A172 (cell line): ENCODE measurements around the gene KRT78. TPM values are rescaled to one million over a fixed set of nuclear protein-coding genes. Genes with fewer than 3 reads are reported as not detected.
A peak's percentile ranks its signal among the peaks of the same experiment; 100 is the strongest.

Experiments used
- DNase-seq: peaks from one replicate; pipeline ENCODE4 v3.0.0-alpha.2; 2015; ENCODE audit warnings: low spot score
- total RNA-seq: library from RNA; depleted of rRNA; stranded (reverse); fragments of >200 nt; shearing (Covaris generic); gene quantifications from 2 replicates; pipeline ENCODE4 v1.2.3, GENCODE V29; 2014

The KRT78 gene
- total RNA-seq, 1 experiment from 2014 or later: not detected

DNA sequence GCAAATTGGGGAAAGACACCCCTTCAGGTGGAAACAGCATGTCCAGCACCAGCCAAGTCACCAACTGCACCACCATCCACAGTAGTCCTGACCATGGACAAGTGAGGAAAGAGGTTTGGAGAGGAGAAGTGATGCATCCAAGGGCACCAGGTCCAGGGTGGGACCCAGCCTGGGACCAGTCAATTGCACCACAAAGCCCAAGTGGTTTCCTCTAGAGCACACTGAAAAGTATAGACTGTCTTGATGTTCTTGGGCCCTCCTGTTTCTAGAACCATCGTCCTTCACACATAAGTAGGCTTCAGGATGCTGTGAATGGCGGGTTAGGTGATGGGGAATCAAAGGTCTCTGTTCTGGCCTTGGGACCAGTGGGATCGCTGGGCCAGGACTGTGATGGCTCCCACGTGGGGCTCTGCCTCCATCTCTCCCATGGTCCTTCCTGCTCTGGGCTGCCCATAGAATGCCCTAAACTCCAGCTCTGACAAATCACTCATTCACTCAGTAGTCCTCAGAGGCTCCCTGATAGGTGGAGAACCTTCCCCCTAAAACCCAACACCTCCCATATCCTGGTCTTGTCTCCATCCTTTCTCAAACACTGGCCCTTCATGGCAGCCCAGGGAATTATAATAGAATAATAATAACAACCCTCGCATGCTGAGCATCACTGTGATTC lies 23.9 kb downstream of the KRT78 start:
- DNase-seq: no peak

DNA sequence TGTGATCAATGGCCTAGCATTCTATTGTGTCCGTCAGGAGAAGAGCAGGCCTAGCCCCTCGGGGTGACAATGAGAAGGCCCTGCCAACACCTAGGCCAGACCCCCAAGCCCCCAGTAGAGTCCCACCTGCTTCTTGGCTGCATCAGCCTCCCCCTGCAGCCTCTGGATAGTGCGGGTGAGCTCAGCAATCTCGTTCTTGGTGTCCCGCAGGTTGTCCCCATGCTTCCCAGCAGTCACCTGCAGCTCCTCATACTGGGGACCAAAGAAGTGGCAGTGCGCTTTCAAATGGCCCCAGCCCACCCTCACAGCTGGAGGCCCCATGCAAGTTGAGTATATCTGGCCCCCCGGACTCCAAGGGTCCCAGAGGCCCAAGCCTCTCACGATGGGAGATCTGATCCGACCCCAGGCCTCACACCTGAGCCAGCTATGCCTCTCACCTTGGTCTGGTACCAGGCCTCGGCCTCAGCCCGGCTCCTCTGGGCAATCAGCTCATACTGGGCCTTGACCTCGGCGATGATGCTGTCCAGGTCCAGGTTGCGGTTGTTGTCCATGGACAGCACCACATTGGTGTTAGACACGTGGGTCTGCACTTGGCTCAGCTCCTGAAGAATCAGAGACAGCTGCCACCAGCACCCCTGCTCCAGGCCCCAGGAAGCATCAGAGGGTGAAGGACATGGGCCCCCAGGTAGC lies 24.9 kb downstream of the KRT78 start:
- DNase-seq: no peak

DNA sequence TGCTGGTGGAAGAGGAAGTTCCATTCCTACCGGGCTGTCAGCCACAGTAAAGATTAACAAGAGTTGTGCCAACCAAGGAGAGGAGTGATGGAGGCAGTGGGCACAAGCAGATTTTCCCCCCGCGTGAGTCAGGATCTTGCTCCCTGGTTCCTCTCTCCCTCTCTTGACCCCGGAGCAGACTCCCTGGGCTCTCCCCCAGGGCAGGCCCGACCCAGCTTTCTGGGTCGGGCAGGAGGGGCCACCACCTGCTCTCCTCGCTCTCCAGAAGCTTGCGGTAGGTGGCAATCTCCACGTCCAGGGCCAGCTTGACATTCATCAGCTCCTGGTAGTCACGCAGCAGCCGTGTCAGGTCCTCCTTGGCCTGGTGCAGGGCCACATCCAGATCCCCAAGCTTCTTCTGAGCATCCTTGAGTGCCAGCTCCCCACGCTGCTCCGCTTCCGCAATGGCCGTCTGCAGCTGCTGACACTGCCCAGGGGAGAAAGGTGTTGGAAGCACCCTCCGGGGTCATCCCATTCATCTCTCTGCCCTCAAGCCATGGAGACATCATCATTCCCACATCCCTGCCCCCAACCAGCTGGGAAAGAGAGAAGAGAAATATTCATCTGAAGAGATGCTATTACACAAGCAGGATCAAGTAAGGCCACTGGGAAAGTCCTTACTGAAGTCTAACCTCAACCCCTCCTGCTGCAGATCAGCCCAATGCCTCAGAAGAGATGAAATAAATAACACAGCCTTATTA lies 25.9 kb downstream of the KRT78 start:
- DNase-seq: no peak

DNA sequence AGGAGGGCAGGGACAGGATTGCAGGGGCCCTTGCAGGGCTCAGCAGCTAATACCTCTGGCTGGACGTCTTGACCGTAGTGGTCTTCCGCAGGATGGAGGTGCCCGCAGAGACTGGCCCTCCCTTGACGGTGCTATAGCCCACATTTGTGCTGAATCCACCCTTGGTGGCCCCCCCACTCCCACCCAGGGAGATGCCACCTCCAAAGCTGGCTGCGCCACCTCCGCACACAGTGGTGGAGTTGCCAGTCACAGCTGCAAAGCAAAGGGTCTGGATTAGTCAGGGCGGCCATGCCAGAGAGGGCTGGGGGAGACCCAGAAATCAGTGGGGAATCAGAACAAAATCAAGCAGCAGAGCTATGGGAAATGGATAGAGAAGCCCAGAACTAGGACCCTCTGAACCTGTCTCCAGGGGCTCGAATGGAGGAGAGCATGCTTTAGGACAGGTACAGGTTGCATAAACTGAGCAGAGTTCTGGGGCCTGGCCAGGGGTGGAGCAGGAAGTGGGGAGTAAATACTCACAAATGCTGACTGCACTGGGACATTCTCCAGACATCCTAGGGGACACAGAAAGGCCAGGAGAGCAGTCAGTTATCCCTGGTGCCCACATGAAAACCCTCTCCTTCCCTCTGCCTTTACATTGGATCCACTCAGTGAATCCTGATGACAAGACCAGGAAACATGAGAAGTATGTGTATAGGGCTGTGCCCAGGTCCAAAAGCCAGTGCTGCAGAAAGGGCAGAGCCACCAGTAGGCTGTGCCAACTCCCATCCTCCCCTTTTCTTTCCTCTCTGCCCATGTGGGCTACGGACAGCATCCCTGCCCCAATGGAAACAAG lies 26.8 kb downstream of the KRT78 start:
- peak; percentile 34 for DNase-seq

DNA sequence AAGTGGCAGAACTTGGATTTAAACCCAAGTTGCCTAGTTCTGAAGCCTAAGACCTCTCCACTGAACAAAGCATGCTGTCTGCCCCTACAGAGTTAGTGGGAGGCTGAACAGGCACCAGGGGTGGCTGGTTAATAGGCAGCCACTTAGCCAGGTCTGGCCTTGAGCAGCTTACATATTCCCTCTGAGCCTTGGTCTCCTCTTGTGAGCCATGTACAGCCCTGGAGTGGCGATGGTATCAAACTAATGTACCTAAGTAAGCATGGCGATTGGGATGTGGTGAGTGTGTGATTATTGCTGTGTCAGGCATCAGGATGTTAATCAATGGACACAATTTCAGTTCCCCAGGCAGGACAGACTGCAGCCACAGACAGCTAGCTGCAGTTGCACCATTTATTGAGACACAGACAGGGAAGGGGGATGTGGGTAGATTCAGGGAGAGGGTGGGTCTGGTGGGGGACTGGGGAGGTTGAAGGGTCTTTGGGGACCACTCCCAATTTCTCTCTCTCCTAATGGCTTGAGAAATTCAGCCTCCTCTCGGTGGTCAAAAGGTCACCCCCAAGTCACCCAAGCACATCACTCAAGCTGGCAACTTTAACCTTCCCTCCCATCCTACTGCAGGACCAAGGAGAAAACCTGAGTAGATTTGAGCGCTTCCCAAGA lies 27.6 kb downstream of the KRT78 start:
- no peak for DNase-seq

DNA sequence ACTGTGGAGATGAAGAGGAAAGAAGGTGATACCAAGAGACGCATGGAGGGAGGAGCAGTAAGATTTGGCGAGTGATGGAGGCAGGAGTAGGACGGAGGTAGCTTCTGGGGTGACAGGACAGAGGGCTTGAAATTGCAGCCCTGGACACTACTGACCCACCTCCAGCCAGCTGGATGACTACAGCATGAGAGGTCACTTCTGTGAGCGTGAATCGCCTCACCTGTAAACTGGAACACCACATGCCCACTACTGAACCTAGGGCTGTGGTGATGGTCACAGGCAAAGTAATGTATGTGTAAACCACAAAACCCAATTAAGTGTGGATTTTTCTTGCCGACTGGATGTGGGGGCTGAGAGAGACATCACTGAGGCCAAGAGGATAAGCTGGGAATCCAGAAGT lies 28.3 kb downstream of the KRT78 start:
- DNase-seq: no peak

DNA sequence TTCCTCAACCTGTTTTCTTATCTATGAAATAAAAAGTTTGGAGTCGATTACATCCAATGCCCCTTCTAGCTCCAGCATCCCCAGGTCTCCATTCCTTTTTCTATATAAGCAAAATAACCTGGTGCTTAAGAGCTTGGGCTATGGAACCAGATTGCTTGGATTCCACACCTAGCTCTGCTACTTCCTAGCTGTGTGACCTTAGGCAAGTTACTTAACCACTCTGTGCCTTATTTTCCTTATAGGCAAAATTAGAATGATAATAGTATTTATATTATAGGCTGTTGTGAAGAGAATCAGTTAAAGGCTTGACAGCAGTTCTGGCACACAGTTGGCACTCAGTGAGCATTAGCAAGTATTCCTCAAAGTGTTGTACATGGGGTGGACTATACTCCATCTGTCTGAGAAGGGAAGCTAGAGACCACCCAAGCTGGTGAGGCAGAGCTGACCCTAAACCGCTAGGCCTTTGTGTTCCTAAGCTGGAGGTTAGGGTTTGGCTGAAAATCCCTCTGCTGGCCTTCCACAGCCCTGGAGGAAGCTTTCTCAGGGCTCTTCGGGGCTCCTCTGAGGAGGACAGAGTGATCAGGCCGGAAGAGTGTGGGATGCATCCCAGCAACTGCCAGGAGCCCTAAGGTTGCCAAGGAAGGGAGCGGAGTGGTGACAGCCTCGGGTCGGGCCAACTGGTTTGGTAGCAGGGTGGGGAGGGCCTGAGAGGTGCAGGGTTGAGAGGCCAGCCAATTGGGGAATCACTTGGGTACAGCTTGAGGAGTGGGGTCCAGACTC lies 28.9 kb downstream of the KRT78 start:
- no peak for DNase-seq

DNA sequence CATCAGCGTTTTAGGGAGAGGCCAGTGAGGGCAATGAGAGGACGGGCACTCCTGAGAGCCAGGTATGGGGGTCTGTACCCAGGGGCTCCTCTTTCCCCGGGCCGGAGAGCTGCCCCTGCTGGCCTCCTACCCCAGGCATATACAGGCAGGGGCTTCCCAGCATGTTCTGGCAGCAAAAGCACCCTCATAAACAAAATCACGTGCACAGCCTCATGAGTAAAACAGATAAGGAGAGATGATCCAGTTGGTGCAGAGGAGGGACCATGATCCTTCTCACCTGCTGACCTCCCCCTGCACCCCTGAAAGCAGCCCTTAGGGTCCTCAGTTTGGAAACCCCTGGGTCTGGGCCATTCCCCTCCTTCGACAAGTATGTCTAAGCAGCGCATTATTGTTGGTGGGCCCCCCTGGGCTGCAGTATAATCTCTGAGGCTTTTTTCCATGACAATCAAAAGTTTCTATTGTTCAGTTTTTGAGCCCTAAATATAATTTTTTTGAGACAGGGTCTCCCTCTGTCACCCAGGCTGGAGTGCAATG lies 29.8 kb downstream of the KRT78 start:
- no peak for DNase-seq

DNA sequence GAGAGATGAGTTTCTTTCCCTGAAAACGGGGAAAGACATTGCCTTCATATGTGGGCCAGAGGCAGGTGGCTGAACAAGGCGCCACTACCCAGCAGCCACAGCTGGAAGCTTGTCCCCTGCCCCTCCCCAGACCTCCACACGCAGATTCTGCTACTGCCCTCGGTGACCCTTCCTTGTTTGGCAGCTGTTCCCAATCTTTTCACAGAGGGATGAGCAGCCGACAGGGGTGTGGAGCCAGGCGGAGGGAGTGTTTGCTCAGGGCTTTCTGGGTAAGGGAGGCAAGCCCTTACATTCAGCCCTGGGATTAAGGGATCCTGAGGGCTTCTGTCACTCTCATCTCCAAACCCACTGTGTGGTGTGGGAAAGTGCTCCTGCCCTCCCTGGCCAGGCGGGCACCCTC lies 30.4 kb downstream of the KRT78 start:
- DNase-seq: no peak

DNA sequence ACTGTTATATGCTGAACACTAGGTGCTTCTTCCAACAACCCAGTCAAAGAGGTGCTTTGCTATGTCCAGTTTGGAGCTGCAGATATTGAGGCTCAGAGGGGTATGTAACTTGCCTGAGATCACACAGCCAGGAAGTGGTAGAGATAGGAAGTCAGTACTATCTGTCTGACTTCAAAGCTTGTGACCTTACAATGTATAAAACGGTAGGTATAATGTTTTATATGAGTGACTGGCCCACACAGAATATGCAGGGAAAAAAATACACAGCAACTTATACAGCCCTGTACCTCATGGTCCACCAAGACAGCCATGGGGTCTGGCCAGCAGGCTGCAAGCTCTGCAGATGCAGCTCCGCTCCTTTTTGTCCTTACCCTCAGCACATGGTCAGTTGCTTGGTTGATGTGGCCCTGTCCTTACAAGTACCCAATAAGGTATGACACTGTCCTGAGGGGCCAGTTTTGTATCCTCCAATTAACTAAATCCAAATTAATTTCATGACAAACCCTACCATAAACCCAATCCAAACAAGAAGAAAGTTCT lies 31.0 kb downstream of the KRT78 start:
- no peak for DNase-seq

DNA sequence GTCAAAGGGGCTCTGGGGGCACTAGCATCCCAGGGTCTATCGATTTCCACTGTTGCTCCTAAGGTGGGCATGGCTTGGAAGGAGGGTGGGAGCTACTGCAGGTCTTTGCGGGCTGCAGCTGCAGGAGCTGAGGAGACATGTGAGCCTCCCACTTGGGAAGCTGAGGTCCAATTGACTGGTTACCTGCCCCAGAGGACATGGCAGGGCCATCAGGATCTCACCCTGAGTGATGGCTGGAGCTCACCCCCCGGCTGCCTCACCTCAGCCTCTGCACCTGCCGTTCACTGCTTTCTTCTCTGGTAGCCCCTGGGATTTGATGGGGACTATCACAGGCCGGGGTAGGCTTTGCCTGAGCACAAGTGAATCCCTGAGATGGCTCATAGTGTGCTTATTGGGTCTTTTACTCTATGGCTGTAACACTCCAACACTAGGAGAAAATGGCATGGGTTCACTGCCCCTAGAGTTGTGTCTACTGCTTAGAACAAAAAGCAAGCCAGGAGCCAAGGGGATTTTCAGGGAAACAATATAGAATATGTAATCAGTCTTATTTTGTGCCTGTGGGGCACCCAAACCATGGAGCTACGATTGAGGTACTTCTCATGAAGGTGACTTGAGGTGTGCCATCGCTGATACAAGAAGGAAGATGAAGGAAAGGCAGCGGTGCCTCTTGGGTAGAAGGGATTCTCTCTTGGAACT lies 31.6 kb downstream of the KRT78 start:
- no peak for DNase-seq

DNA sequence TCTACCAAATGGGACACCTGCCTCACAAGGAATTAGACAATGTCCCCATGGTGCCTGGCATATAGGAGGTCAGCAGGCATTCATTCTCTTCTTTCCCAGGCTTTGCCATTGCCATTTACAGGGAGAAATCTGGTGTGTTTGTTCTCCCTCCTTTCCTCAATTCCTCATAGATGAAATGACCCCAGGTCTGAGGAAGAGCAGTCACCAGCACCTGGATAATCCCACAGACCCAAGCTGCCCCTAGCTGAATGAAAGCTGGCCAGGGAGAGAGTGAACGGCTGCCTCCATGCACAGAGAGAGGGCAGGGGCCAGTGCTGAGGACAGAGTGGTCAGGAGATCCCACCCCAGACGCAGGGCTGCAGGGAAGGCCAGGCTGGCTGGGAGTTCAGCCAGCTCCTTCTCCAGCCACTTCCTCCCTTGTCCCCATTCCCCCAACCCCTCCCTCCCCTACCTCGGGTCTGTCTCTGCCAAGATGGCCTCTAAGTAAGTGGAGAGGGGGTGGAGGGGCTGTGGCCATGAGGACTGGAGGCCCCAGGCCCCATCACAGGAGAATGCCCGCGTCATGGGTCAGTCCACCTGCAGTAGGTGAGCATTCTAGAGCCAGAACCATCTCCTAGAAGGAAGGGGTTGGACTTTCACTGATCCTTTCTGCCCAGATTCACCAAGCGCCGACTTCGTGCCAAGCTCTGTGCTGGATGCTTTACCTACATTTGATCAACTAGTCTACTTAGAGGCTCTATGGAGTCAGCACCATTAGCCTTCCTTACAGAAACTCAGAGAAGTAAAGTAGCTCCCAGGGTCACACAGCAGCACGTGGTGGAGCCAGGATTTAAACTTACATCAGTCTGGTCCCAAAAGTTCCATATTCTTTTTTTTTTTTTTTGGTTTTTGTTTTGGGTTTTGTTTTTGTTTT lies 32.9 kb downstream of the KRT78 start:
- DNase-seq: no peak

DNA sequence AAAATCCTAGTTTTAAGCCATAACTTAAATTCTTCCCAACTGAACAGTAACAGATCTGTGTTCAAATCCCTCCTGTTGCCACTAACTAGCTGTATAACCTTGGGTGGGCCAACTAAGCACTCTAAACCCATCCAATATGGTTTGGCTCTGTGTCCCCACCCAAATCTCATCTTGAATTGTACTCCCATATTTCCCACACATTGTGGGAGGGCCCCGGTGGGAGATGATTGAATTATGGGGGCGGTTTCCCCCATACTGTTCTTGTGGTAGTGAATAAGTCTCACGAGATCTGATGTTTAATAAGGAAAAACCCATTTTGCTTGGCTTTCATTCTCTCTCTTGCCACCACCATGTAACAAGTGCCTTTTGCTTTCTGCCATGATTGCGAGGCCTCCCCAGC lies 33.6 kb downstream of the KRT78 start:
- no peak for DNase-seq

DNA sequence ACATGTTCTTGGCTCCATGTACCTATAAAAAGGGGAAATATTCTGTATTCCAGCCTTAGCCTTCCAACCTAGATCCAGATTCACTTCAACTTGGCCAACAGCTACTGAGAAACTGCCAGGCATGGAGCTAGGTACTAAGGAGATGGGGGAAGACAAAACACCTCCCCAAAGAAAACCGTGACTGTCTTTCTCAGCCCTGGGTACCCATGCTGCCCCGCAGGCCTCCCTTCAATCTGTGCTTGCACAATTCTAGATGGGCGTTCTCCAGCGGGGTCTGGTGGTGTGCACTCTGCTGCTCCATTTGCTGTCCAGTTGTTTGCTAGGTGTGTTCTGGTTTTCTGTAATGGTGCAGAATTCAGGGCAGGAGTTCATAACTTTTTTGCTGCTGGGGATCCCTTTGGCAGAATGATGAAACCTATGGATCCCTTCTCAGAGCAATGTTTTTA lies 34.1 kb downstream of the KRT78 start:
- no peak for DNase-seq

DNA sequence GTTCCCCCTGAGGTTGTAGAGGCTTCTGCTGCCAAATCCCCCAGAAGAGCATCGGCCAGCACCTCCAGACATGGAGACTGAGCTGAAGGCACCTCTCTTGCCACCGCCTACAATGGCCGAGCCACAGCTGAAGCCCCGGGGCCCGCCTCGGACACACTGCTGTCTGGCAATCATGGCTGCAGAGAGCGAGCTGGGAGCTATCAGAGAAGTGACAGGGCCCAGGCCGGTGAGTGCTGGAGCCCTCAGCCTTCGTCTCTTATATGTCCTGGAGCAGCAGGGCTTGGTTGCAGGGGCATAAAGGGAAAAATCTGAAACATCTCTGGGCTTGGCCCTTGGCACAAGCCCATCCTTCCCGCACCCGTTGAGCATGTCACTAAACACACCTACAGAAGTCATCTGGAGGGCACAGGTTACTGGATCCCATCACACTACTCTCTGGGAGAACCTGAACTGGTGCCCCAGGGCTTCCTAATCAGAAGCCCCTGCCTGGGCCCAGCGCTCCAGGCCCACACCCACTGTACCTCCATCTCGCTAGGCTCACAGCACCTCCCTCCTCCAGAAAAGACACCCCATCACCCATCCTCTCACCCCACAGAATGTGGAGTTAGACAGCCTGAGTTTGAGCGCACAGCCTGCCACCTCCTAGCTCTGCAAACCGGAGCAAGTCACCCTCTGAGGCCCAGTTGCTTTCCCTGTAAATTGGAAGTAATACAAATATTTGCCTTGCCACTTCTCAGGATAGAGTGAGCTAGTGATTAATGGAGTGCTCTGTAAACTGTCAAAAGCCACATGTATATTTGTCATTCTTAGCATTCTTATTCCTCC lies 34.7 kb downstream of the KRT78 start, which contains the start of gene KRT4:
TSS of gene KRT4 (minus strand) at position 232 of the 825 bp plus-strand sequence. CDS start at position 174, 58 bp downstream.
- DNase-seq: no peak

DNA sequence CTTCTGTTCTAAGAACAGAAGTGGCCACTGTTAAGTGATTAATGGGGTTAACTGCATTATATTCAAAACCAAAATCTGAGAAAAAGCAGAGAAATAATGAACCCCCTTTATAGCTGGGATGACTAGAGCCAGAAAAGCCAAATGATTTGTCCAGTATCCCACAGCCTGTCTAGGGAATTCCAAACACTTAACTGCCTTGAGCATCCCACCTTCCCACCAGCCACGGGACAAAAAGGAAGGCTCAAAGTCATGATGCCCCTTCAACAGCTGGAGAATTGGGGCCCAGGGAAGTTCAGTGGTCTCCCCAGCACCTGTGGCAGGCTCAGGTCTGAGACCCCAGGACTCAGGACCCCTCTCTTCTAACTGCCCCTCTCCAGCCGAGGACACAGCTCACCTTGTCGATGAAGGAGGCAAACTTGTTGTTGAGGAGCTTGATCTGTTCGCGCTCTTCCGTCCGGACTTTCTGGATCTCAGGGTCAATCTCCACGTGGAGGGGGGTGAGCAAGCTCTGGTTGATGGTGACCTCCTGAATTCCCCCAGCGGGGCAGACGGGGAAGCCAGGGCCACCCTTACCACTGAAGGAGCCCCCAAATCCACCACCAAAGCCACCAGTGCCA lies 35.5 kb downstream of the KRT78 start:
- DNase-seq: no peak

DNA sequence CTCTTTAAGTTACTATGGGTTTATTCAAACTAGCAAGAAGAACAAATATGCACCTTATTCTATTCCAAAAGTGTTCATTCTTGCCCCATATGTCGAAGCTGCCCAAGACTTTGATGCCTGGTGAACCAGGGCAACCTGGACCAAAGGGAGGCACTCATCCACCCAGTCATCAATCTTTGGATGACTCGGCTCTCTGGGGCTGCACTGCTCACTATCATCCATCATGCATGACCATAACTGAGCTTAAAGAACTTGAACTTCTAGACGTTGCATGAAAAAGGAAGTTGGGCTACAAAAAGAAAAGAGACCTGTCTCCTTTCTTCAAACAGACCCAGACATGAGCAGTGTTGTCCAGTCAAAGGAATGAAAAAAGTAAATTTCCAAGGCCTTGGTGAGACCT lies 36.0 kb downstream of the KRT78 start:
- no peak for DNase-seq
